Pulmonary artery endothelial cell (primary cell): Measurements from ENCODE around the gene TYW1B. TPM values are rescaled to one million over a fixed set of nuclear protein-coding genes. Genes with fewer than 3 reads are reported as not detected.
"Not testable (repeated sequence)": the region's sequence is repeated elsewhere in the genome, so short reads cannot be mapped to it uniquely, and the experiment has no call there.

Experiments used
- DNase-seq: peaks from one replicate; pipeline ENCODE4 v3.0.0-alpha.2; 2011; ENCODE audit warnings: low read depth, low spot score
- total RNA-seq: library from RNA; depleted of rRNA; stranded (reverse); fragments of >200 nt; gene quantifications from 2 replicates; pipeline ENCODE4 v1.2.3, GENCODE V29; 2014

TYW1B gene
- total RNA-seq, 1 donor from 2014 or later = 1.1 TPM

GRCh38 chr7:72700548-72700947 lies 127.5 kb downstream of the TYW1B start:
- not testable (repeated sequence) for DNase-seq

- not testable (repeated sequence) for DNase-seq
These were observed 130.9 kb downstream of the TYW1B start for GRCh38 chr7:72697066-72697465.

GRCh38 chr7:72696643-72697042 lies 131.4 kb downstream of the TYW1B start:
- not testable (repeated sequence) for DNase-seq

- not testable (repeated sequence) for DNase-seq
These were observed 132.5 kb downstream of the TYW1B start for GRCh38 chr7:72695482-72695881.

- peak; percentile 24 for DNase-seq
These were observed 136.6 kb downstream of the TYW1B start for GRCh38 chr7:72691442-72691841.

- not testable (repeated sequence) for DNase-seq
These were observed 137.8 kb downstream of the TYW1B start for GRCh38 chr7:72690177-72690576.

GRCh38 chr7:72689344-72689743 lies 138.7 kb downstream of the TYW1B start:
- not testable (repeated sequence) for DNase-seq

GRCh38 chr7:72681211-72681610 lies 146.8 kb downstream of the TYW1B start:
- not testable (repeated sequence) for DNase-seq

GRCh38 chr7:72676880-72677279 lies 151.1 kb downstream of the TYW1B start:
- DNase-seq = not testable (repeated sequence)

- DNase-seq = not testable (repeated sequence)
These were observed 151.8 kb downstream of the TYW1B start for GRCh38 chr7:72676086-72676690.

- not testable (repeated sequence) for DNase-seq
These were observed 152.3 kb downstream of the TYW1B start for GRCh38 chr7:72675686-72676085.

- DNase-seq = no peak
These were observed 153.6 kb downstream of the TYW1B start for GRCh38 chr7:72674394-72674793.

GRCh38 chr7:72670850-72671249 lies 157.2 kb downstream of the TYW1B start:
- DNase-seq = not testable (repeated sequence)

GRCh38 chr7:72668435-72668834 lies 159.6 kb downstream of the TYW1B start:
- not testable (repeated sequence) for DNase-seq

GRCh38 chr7:72667049-72667448 lies 161.0 kb downstream of the TYW1B start:
- not testable (repeated sequence) for DNase-seq

- DNase-seq = not testable (repeated sequence)
These were observed 179.4 kb downstream of the TYW1B start for GRCh38 chr7:72648574-72648973.

GRCh38 chr7:72643708-72644107 lies 184.3 kb downstream of the TYW1B start:
- not testable (repeated sequence) for DNase-seq

- not testable (repeated sequence) for DNase-seq
These were observed 186.3 kb downstream of the TYW1B start for GRCh38 chr7:72641485-72642248.

GRCh38 chr7:72640740-72641139 lies 187.3 kb downstream of the TYW1B start:
- DNase-seq = not testable (repeated sequence)

- not testable (repeated sequence) for DNase-seq
These were observed 192.6 kb downstream of the TYW1B start for GRCh38 chr7:72635273-72635908.

GRCh38 chr7:72632765-72633292 lies 195.2 kb downstream of the TYW1B start:
- not testable (repeated sequence) for DNase-seq

- DNase-seq = not testable (repeated sequence)
These were observed 199.6 kb downstream of the TYW1B start for GRCh38 chr7:72628375-72628774.
